Small intestine (tissue), 7 donors: ENCODE measurements around the gene MYLK. TPM values are rescaled to one million over a fixed set of nuclear protein-coding genes. Genes with fewer than 3 reads are reported as not detected.
"Not testable (repeated sequence)": the region's sequence is repeated elsewhere in the genome, so short reads cannot be mapped to it uniquely, and the experiment has no call there.

Source experiments
- DNase-seq, 2 donors: peaks; one replicate each; pipeline versions ENCODE4 v3.0.0 to v3.0.0-alpha.2; 2013
- FAIRE-seq: peaks from 2 replicates; lab custom pipeline; 2012; peaks lifted over from hg19 to GRCh38; lab: Jason Lieb, UNC
- H3K27ac ChIP-seq, 3 donors: one replicate each; pipeline ENCODE4 v1.5.1; 2013; ENCODE audit warnings: low read length in 2 of 3, mild to moderate bottlenecking in 2 of 3, control low read depth in 1 of 3, inconsistent platforms in 1 of 3, low read depth in 1 of 3, moderate library complexity in 1 of 3
- H3K27me3 ChIP-seq, 3 donors: one replicate each; pipeline ENCODE4 v1.6.1; 2013; ENCODE audit warnings: low read length in 3 of 3, inconsistent platforms in 1 of 3; ENCODE audit not compliant: control insufficient read depth in 3 of 3, insufficient read depth in 3 of 3
- H3K36me3 ChIP-seq, 3 donors: one replicate each; pipeline ENCODE4 v1.6.1; 2013; ENCODE audit warnings: low read length in 3 of 3, inconsistent platforms in 1 of 3, low read depth in 1 of 3, mild to moderate bottlenecking in 1 of 3, moderate library complexity in 1 of 3; ENCODE audit not compliant: control insufficient read depth in 3 of 3, insufficient read depth in 2 of 3
- H3K4me1 ChIP-seq, 3 donors: one replicate each; pipeline ENCODE4 v1.6.1; 2013; ENCODE audit warnings: low read length in 2 of 3, inconsistent platforms in 1 of 3, low read depth in 1 of 3, mild to moderate bottlenecking in 1 of 3, moderate library complexity in 1 of 3; ENCODE audit not compliant: control insufficient read depth in 3 of 3, insufficient read depth in 2 of 3
- H3K4me3 ChIP-seq, 3 donors: one replicate each; pipeline ENCODE4 v1.5.1; 2013; ENCODE audit warnings: low read length in 3 of 3, control low read depth in 1 of 3, inconsistent platforms in 1 of 3, low read depth in 1 of 3, mild to moderate bottlenecking in 1 of 3, moderate library complexity in 1 of 3
- H3K9me3 ChIP-seq, 2 donors: one replicate each; pipeline ENCODE4 v1.6.1; 2013; ENCODE audit warnings: low read depth in 1 of 2, low read length in 1 of 2; ENCODE audit not compliant: control insufficient read depth in 2 of 2, insufficient read depth in 1 of 2
- WGBS, 3 donors: extraction: QIAGEN DNeasy Blood & Tissue Kit; methylation state at CpG; one replicate each; pipeline ENCODE4 v1.1.7; 2013; 5-methylcytosine and 5-hydroxymethylcytosine counted together
- polyA plus RNA-seq, 4 donors: library from polyadenylated mRNA; stranded (reverse) in 3 of 4; unstranded in 1 of 4; fragments of 200-250 nt in 3 of 4; fragments of 120-200 nt in 1 of 4; gene quantifications; one replicate each; pipeline versions ENCODE4 v1.2.1 to v1.2.3, GENCODE V29; 2013
- donor health status: healthy with polysubstance abuse.
- donor health status: control.
- donor health status: control.
- donor health status: Bipolar disorder and iron deficiency.
- donor health status: healthy.

Gene MYLK
- polyA plus RNA-seq, 4 donors, result 2.2 to 51.5 (median 24.5) TPM

- Histone ChIP-seq H3K36me3 (peaks cover 0 to 13% (median 6%) of the 10 kb centered on the region in 3 donors), H3K4me3 (no peak overlapping the region), H3K27me3 (no peaks in the 10 kb centered on the region), H3K4me1 (no peaks in the 10 kb centered on the region), H3K27ac (no peak overlapping the region), H3K9me3 (peaks cover 0 to 20% of the 10 kb centered on the region in 2 donors)
- FAIRE-seq, result no peak
- 92 to 98% (median 93%) methylated on average over 3 of the region's 3 CpGs for WGBS, 3 donors
- no peak for DNase-seq
Measured at GRCh38 chr3:123919353-123919752, 35.2 kb upstream of the MYLK start.

GRCh38 chr3:123914829-123915228, 30.7 kb upstream of the MYLK start:
- DNase-seq (no peak), FAIRE-seq (no peak)
- H3K36me3 ChIP-seq, result peaks cover 0 to 11% (median 4%) of the 10 kb centered on the region in 3 donors
- peaks cover 0 to 13% of the 10 kb centered on the region in 2 donors for H3K9me3 ChIP-seq
- H3K27me3 ChIP-seq, result no peaks in the 10 kb centered on the region
- 75 to 92% (median 80%) methylated on average over 5 of the region's 5 CpGs for WGBS, 3 donors
- no peaks in the 10 kb centered on the region for H3K4me1 ChIP-seq
- no peak overlapping the region for H3K4me3 ChIP-seq
- no peak overlapping the region for H3K27ac ChIP-seq

DNA sequence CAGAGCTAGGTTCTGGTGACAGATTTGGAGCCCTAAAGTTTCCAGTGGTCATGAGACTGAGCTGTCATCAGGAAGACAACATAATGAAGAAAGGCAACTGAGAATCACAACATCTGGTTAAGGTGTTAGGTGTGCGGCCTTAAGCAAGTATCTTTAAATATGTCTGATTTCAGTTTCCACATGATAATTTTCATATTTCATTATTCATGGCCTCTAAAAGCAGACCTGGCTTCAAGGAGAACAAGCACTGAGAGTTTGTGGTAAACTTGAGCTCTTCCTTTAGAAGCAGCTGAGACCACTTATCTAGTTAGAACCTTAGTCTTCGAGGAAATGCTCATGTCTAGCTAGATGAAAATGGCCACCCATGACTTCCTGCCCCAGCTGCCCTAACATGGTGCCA, 25.7 kb upstream of the MYLK start:
- no peak for FAIRE-seq
- DNase-seq, result no peak
- Histone ChIP-seq H3K9me3 (no peaks in the 10 kb centered on the region), H3K4me3 (no peak overlapping the region), H3K4me1 (no peaks in the 10 kb centered on the region), H3K27ac (no peak overlapping the region), H3K27me3 (no peaks in the 10 kb centered on the region), H3K36me3 (no peaks in the 10 kb centered on the region)
- WGBS, 3 donors, result 88 to 93% (median 91%) methylated on average over 2 of the region's 2 CpGs

- Histone ChIP-seq H3K27ac (no peak overlapping the region), H3K4me1 (no peaks in the 10 kb centered on the region), H3K4me3 (no peak overlapping the region), H3K36me3 (no peaks in the 10 kb centered on the region), H3K27me3 (no peaks in the 10 kb centered on the region), H3K9me3 (no peaks in the 10 kb centered on the region)
- WGBS, 3 donors, result 67 to 82% (median 76%) methylated on average over 2 of the region's 2 CpGs
- FAIRE-seq, result no peak
- DNase-seq, result no peak
Measured at GRCh38 chr3:123907720-123908119, 23.6 kb upstream of the MYLK start.

GRCh38 chr3:123899300-123899865, 15.3 kb upstream of the MYLK start:
- FAIRE-seq, result no peak

GRCh38 chr3:123893012-123893411, 8.9 kb upstream of the MYLK start:
- Histone ChIP-seq H3K4me3 (no peak overlapping the region), H3K27ac (no peak overlapping the region), H3K27me3 (peaks cover 0 to 1% (median 0%) of the 10 kb centered on the region in 3 donors), H3K4me1 (no peaks in the 10 kb centered on the region), H3K9me3 (peaks cover 3 to 13% of the 10 kb centered on the region in 2 donors), H3K36me3 (no peaks in the 10 kb centered on the region)
- FAIRE-seq (no peak), DNase-seq (no peak)
- WGBS, 3 donors, result 89 to 92% (median 91%) methylated on average over 1 of the region's 1 CpG

More at GRCh38 chr3:123899300-123899865, 15.3 kb upstream of the MYLK start:
- H3K36me3 ChIP-seq, result no peaks in the 10 kb centered on the region
- no peaks in the 10 kb centered on the region for H3K9me3 ChIP-seq
- no peak overlapping the region for H3K4me3 ChIP-seq
- H3K4me1 ChIP-seq, result no peaks in the 10 kb centered on the region
- WGBS, 3 donors, result 79 to 92% (median 83%) methylated on average over 5 of the region's 5 CpGs
- no peak overlapping the region for H3K27ac ChIP-seq
- no peak for DNase-seq
- H3K27me3 ChIP-seq, result peaks cover 0 to 2% (median 0%) of the 10 kb centered on the region in 3 donors

GRCh38 chr3:123892195-123892594, 8.1 kb upstream of the MYLK start:
- WGBS, 3 donors, result 0 to 30% (median 0%) methylated on average over 1 of the region's 1 CpG
- Histone ChIP-seq H3K4me3 (no peak overlapping the region), H3K27me3 (peaks cover 0 to 3% (median 1%) of the 10 kb centered on the region in 3 donors), H3K27ac (no peak overlapping the region), H3K36me3 (no peaks in the 10 kb centered on the region), H3K9me3 (peaks cover 3 to 13% of the 10 kb centered on the region in 2 donors), H3K4me1 (no peaks in the 10 kb centered on the region)
- no peak for FAIRE-seq
- no peak for DNase-seq

- H3K4me3 ChIP-seq, FAIRE-seq, H3K27ac ChIP-seq, H3K4me1 ChIP-seq, H3K36me3 ChIP-seq, H3K27me3 ChIP-seq, DNase-seq: not testable (repeated sequence)
- 25 to 81% (median 57%) methylated on average over 1 of the region's 1 CpG for WGBS, 3 donors
- peaks cover 3 to 13% of the 10 kb centered on the region in 2 donors for H3K9me3 ChIP-seq
Measured at GRCh38 chr3:123890991-123891390, 6.9 kb upstream of the MYLK start.

- not testable (repeated sequence) for H3K36me3 ChIP-seq, FAIRE-seq, DNase-seq, H3K4me3 ChIP-seq, H3K4me1 ChIP-seq, H3K27ac ChIP-seq
- Histone ChIP-seq H3K9me3 (peaks cover 3 to 13% of the 10 kb centered on the region in 2 donors), H3K27me3 (peaks cover 0 to 15% (median 1%) of the 10 kb centered on the region in 3 donors)
- WGBS, 3 donors, result 59 to 81% (median 64%) methylated on average over 3 of the region's 3 CpGs
Measured at GRCh38 chr3:123890162-123890561, 6.0 kb upstream of the MYLK start.
